SK-N-SH treated with all-trans-retinoic acid at 6 μM for 48 hours (cell line): ENCODE data around the gene EBF3.

Experiments
- CSDC2 ChIP-seq: fragments of 250-450 bp; sonication (Bioruptor Pico); IDR thresholded peaks from 2 replicates; pipeline ENCODE4 v1.5.0; 2020; ENCODE audit warnings: mild to moderate bottlenecking, moderate library complexity
- CSRNP3 ChIP-seq: fragments of 250-450 bp; sonication (Bioruptor Pico); IDR thresholded peaks from 2 replicates; pipeline ENCODE4 v1.5.1; 2021; ENCODE audit warnings: mild to moderate bottlenecking, moderate library complexity
- OSR1 ChIP-seq: fragments of 250-450 bp; sonication (Bioruptor Pico); IDR thresholded peaks from 2 replicates; pipeline ENCODE4 v1.8.0; 2022; ENCODE audit warnings: moderate library complexity, mild to moderate bottlenecking, inconsistent platforms
- RARB ChIP-seq: fragments of 250-450 bp; sonication (Bioruptor Pico); IDR thresholded peaks from 2 replicates; pipeline ENCODE4 v1.8.0; 2021; ENCODE audit warnings: mild to moderate bottlenecking, moderate library complexity
- SNAI2 ChIP-seq: fragments of 250-450 bp; sonication (Bioruptor Pico); IDR thresholded peaks from 2 replicates; pipeline ENCODE4 v1.5.0; 2020; ENCODE audit warnings: mild to moderate bottlenecking, moderate library complexity
- TOX ChIP-seq: fragments of 250-450 bp; sonication (Bioruptor Pico); IDR thresholded peaks from 2 replicates; pipeline ENCODE4 v1.8.0; 2021; ENCODE audit warnings: mild to moderate bottlenecking, moderate library complexity, borderline replicate concordance
- ZC3H10 ChIP-seq: fragments of 250-450 bp; sonication (Bioruptor Pico); IDR thresholded peaks from 2 replicates; pipeline ENCODE4 v1.5.1; 2021; ENCODE audit warnings: mild to moderate bottlenecking, moderate library complexity
- ZFP30 ChIP-seq: fragments of 450-650 bp; formaldehyde crosslinking; IDR thresholded peaks from 2 replicates; pipeline ENCODE4 v1.5.0; 2022; ENCODE audit warnings: mild to moderate bottlenecking, moderate library complexity
- ZNF565 ChIP-seq: fragments of 450-650 bp; formaldehyde crosslinking; conservative IDR thresholded peaks from 2 replicates; pipeline ENCODE4 v1.5.0; 2020; ENCODE audit warnings: low read depth, mild to moderate bottlenecking, moderate library complexity
- ZNF8 ChIP-seq: fragments of 450-650 bp; formaldehyde crosslinking; IDR thresholded peaks from 2 replicates; pipeline ENCODE4 v1.5.0; 2020; ENCODE audit warnings: mild to moderate bottlenecking, moderate library complexity
- TF ChIP-seq, protein P1 (sequence below): fragments of 250-450 bp; sonication (Bioruptor Pico); IDR thresholded peaks from 2 replicates; pipeline ENCODE4 v1.8.0; 2020; ENCODE audit warnings: mild to moderate bottlenecking, moderate library complexity, borderline replicate concordance
- TF ChIP-seq, protein P2 (sequence below): fragments of 250-450 bp; sonication (Bioruptor Pico); IDR thresholded peaks from 2 replicates; pipeline ENCODE4 v1.5.1; 2020; ENCODE audit warnings: low read depth, mild to moderate bottlenecking, moderate library complexity

GRCh38 chr10:129790715-129791446, 173.2 kb downstream of the EBF3 start:
- TF ChIP-seq CSRNP3 (CRISPR knock-in tag) (no peak), SNAI2 (no peak), RARB (no peak), ZNF8 (no peak), TOX (CRISPR knock-in tag) (no peak), ZC3H10 (CRISPR knock-in tag) (no peak), ZNF565 (no peak), OSR1 (no peak), CSDC2 (no peak), ZFP30 (CRISPR knock-in tag) (no peak)
- TF ChIP-seq, protein P1, sequence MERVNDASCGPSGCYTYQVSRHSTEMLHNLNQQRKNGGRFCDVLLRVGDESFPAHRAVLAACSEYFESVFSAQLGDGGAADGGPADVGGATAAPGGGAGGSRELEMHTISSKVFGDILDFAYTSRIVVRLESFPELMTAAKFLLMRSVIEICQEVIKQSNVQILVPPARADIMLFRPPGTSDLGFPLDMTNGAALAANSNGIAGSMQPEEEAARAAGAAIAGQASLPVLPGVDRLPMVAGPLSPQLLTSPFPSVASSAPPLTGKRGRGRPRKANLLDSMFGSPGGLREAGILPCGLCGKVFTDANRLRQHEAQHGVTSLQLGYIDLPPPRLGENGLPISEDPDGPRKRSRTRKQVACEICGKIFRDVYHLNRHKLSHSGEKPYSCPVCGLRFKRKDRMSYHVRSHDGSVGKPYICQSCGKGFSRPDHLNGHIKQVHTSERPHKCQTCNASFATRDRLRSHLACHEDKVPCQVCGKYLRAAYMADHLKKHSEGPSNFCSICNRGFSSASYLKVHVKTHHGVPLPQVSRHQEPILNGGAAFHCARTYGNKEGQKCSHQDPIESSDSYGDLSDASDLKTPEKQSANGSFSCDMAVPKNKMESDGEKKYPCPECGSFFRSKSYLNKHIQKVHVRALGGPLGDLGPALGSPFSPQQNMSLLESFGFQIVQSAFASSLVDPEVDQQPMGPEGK (CRISPR knock-in tag): no peak
- TF ChIP-seq, protein P2, sequence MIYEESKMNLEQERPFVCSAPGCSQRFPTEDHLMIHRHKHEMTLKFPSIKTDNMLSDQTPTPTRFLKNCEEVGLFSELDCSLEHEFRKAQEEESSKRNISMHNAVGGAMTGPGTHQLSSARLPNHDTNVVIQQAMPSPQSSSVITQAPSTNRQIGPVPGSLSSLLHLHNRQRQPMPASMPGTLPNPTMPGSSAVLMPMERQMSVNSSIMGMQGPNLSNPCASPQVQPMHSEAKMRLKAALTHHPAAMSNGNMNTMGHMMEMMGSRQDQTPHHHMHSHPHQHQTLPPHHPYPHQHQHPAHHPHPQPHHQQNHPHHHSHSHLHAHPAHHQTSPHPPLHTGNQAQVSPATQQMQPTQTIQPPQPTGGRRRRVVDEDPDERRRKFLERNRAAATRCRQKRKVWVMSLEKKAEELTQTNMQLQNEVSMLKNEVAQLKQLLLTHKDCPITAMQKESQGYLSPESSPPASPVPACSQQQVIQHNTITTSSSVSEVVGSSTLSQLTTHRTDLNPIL: no peak
